Right ventricle myocardium superior (tissue), 1 donor: ENCODE measurements around the gene AFMID. TPM values are rescaled to one million over a fixed set of nuclear protein-coding genes. Genes with fewer than 3 reads are reported as not detected.

Source experiments
- total RNA-seq: library from RNA; stranded (reverse); fragmentation: NEBNext Ultra II Directional; extraction: Animal tissue kit (Norgen Biotek cat#: 25700); gene quantifications from one replicate; pipeline ENCODE4 v1.2.1, GENCODE V29; 2021
- donor health status: DM: no; HTN: yes; CAD: no; lungs with severe emphysema.

The AFMID gene
- total RNA-seq, 1 donor from 2014 or later = 32.7 TPM

Other genes starting within 250 kb of the AFMID start
- 17.8 TPM for gene TNRC6C, start 228.7 kb upstream of the AFMID start, total RNA-seq
- gene TMC6, start 58.6 kb upstream of the AFMID start, total RNA-seq = 57.2 TPM
- 1.6 TPM for gene TMC8, start 56.6 kb upstream of the AFMID start, total RNA-seq
- not detected for gene C17orf99, start 41.0 kb upstream of the AFMID start, total RNA-seq
- 99.8 TPM for gene SYNGR2, start 18.8 kb upstream of the AFMID start, total RNA-seq
- gene TK1, start 310 bp upstream of the AFMID start, total RNA-seq = 2.6 TPM
- gene BIRC5, start 26.9 kb downstream of the AFMID start, total RNA-seq = 1.7 TPM
- not detected for gene TMEM235, start 44.3 kb downstream of the AFMID start, total RNA-seq
- 10.5 TPM for gene SOCS3, start 172.7 kb downstream of the AFMID start, total RNA-seq
- 18.1 TPM for gene PGS1, start 191.3 kb downstream of the AFMID start, total RNA-seq